CD14-positive monocyte (primary cell): Measurements from ENCODE around the gene DBX2. TPM values are rescaled to one million over a fixed set of nuclear protein-coding genes. Genes with fewer than 3 reads are reported as not detected.

ENCODE experiments used
- DNase-seq, 3 donors: peaks; one replicate each; pipeline ENCODE4 v3.0.0-alpha.2; 2011 to 2022
- H2AFZ ChIP-seq: 2 replicates; pipeline ENCODE4 v1.6.0; 2012; ENCODE audit warnings: mild to moderate bottlenecking, low read depth, low read length, inconsistent platforms; ENCODE audit not compliant: insufficient read depth, poor library complexity, severe bottlenecking
- H3K27ac ChIP-seq, 2 donors: 1 replicate in 1 of 2; 2 replicates in 1 of 2; pipeline ENCODE4 v1.5.1; 2012 to 2013; ENCODE audit warnings: low read length in 2 of 2, control low read depth in 1 of 2, inconsistent platforms in 1 of 2, low read depth in 1 of 2, mild to moderate bottlenecking in 1 of 2
- H3K27me3 ChIP-seq, 2 donors: one replicate each; pipeline versions ENCODE4 v1.6.0 to v1.6.1; 2011 to 2013; ENCODE audit warnings: low read length in 2 of 2; ENCODE audit not compliant: control insufficient read depth in 2 of 2, insufficient read depth in 2 of 2
- H3K36me3 ChIP-seq, 2 donors: replicated peaks in 1 of 2; 1 replicate in 1 of 2; 2 replicates in 1 of 2; pipeline versions ENCODE4 v1.5.1 to v1.6.1; 2012 to 2013; ENCODE audit warnings: low read length in 2 of 2, control low read depth in 1 of 2, inconsistent platforms in 1 of 2, mild to moderate bottlenecking in 1 of 2; ENCODE audit not compliant: insufficient read depth in 2 of 2, control insufficient read depth in 1 of 2
- H3K4me1 ChIP-seq, 2 donors: 1 replicate in 1 of 2; 2 replicates in 1 of 2; pipeline versions ENCODE4 v1.5.1 to v1.6.1; 2012 to 2013; ENCODE audit warnings: low read length in 2 of 2, control low read depth in 1 of 2, inconsistent platforms in 1 of 2, mild to moderate bottlenecking in 1 of 2, moderate library complexity in 1 of 2; ENCODE audit not compliant: insufficient read depth in 2 of 2, control insufficient read depth in 1 of 2
- H3K4me2 ChIP-seq: replicated peaks from 2 replicates; pipeline ENCODE3; 2012; ENCODE audit warnings: low read length, moderate library complexity, mild to moderate bottlenecking; ENCODE audit not compliant: poor library complexity, severe bottlenecking; ENCODE audit errors: extremely low read depth
- H3K4me3 ChIP-seq, 3 experiments: fragments of 200-600 bp in 1 of 3; sonication (generic) in 1 of 3; replicated peaks in 1 of 3; 1 replicate in 2 of 3; 2 replicates in 1 of 3; pipeline ENCODE4 v1.5.1; 2011 to 2013; ENCODE audit warnings: low read length in 3 of 3, mild to moderate bottlenecking in 3 of 3, control low read depth in 2 of 3, low read depth in 2 of 3, inconsistent platforms in 1 of 3, moderate library complexity in 1 of 3
- H3K79me2 ChIP-seq: 2 replicates; pipeline ENCODE4 v1.6.0; 2012; ENCODE audit warnings: mild to moderate bottlenecking, control low read depth, inconsistent platforms, low read length, moderate library complexity; ENCODE audit not compliant: insufficient read depth
- H3K9ac ChIP-seq: 2 replicates; pipeline ENCODE4 v1.6.0; 2017; ENCODE audit warnings: low read length, mild to moderate bottlenecking; ENCODE audit not compliant: insufficient read depth, poor library complexity, severe bottlenecking
- H3K9me3 ChIP-seq, 2 donors: replicated peaks in 1 of 2; 1 replicate in 1 of 2; 2 replicates in 1 of 2; pipeline versions ENCODE4 v1.5.1 to v1.6.1; 2012 to 2013; ENCODE audit warnings: low read length in 2 of 2, control low read depth in 1 of 2; ENCODE audit not compliant: control insufficient read depth in 1 of 2, insufficient read depth in 1 of 2
- H4K20me1 ChIP-seq: 2 replicates; pipeline ENCODE4 v1.6.0; 2012; ENCODE audit warnings: mild to moderate bottlenecking, low read length, control low read depth, moderate library complexity; ENCODE audit not compliant: insufficient read depth
- H3K27ac Mint-ChIP-seq, 7 donors: one replicate each; pipeline ENCODE4 v1.8.0; 2020; ENCODE audit warnings: mild to moderate bottlenecking in 7 of 7, mixed read lengths in 7 of 7, moderate library complexity in 6 of 7, inconsistent platforms in 2 of 7
- H3K27me3 Mint-ChIP-seq, 3 donors: one replicate each; pipeline ENCODE4 v1.8.0; 2021 to 2022; ENCODE audit warnings: low read depth in 3 of 3, mild to moderate bottlenecking in 3 of 3, mixed read lengths in 3 of 3, moderate library complexity in 3 of 3, inconsistent platforms in 1 of 3
- H3K36me3 Mint-ChIP-seq, 2 donors: one replicate each; pipeline ENCODE4 v1.8.0; 2020; ENCODE audit warnings: mixed read lengths in 2 of 2, inconsistent platforms in 1 of 2, mild to moderate bottlenecking in 1 of 2
- H3K4me1 Mint-ChIP-seq: one replicate; pipeline ENCODE4 v1.8.0; 2020; ENCODE audit warnings: mild to moderate bottlenecking, mixed read lengths
- H3K4me3 Mint-ChIP-seq, 2 donors: one replicate each; pipeline ENCODE4 v1.8.0; 2020; ENCODE audit warnings: mild to moderate bottlenecking in 2 of 2, mixed read lengths in 2 of 2, moderate library complexity in 1 of 2
- H3K9me3 Mint-ChIP-seq, 7 donors: one replicate each; pipeline ENCODE4 v1.8.0; 2020 to 2022; ENCODE audit warnings: mixed read lengths in 7 of 7, mild to moderate bottlenecking in 6 of 7, moderate library complexity in 6 of 7, inconsistent platforms in 2 of 7
- CTCF ChIP-seq: fragments of 200-600 bp; IDR thresholded peaks from one replicate; pipeline ENCODE4 v1.8.0; 2022; ENCODE audit warnings: antibody characterized with exemption, mild to moderate bottlenecking
- WGBS: methylation state at CpG from one replicate; pipeline ENCODE4 v1.1.5; 2013; ENCODE audit warnings: missing lambda C conversion rate; ENCODE audit not compliant: insufficient coverage; 5-methylcytosine and 5-hydroxymethylcytosine counted together
- intact Hi-C, 2 donors: fragments of 100-400 bp; cut with micrococcal nuclease; formaldehyde crosslinking; loops; one replicate each; pipeline versions ENCODE4 v1.15.0 to v1.15.1; 2023
- polyA plus RNA-seq, 3 donors: library from polyadenylated mRNA; depleted of rRNA in 1 of 3; unstranded in 2 of 3; stranded (reverse) in 1 of 3; fragments of 300-500 nt in 2 of 3; fragments of >200 nt in 1 of 3; fragmentation: Illumina TruSeq in 2 of 3; gene quantifications; 1 replicate in 2 of 3; 2 replicates in 1 of 3; pipeline ENCODE4 v1.2.3, GENCODE V29; 2012 to 2021

DBX2 gene
- polyA plus RNA-seq, 3 donors = not detected

GRCh38 chr12:45077251-45077650 is 26.4 kb upstream of the DBX2 start:
- Mint-ChIP-seq H3K27ac (no peak overlapping the region), H3K36me3 (no peaks in the 10 kb centered on the region), H3K4me3 (no peak overlapping the region), H3K27me3 (peaks cover 0 to 3% (median 0%) of the 10 kb centered on the region in 3 donors), H3K9me3 (peaks cover 0 to 3% (median 2%) of the 10 kb centered on the region in 7 donors), H3K4me1 (no peaks in the 10 kb centered on the region)
- no peaks in the 10 kb centered on the region for H4K20me1 ChIP-seq
- no peak overlapping the region for H3K4me2 ChIP-seq
- H3K27ac ChIP-seq = no peak overlapping the region
- DNase-seq = no peak
- H3K27me3 ChIP-seq = no peaks in the 10 kb centered on the region
- no peak for TF ChIP-seq CTCF
- H3K79me2 ChIP-seq = no peaks in the 10 kb centered on the region
- no peaks in the 10 kb centered on the region for H3K9me3 ChIP-seq
- H3K4me1 ChIP-seq = no peaks in the 10 kb centered on the region
- intact Hi-C loops = no loop called here
- H3K4me3 ChIP-seq = no peak overlapping the region
- no peak overlapping the region for H3K9ac ChIP-seq
- no peaks in the 10 kb centered on the region for H3K36me3 ChIP-seq
- no peak overlapping the region for H2AFZ ChIP-seq
- 100% methylated on average over 1 of the region's 2 CpGs for WGBS

- no peak overlapping the region for H3K27ac ChIP-seq
- H4K20me1 ChIP-seq = no peaks in the 10 kb centered on the region
- H3K27ac Mint-ChIP-seq = no peak overlapping the region
- 0% methylated on average over 1 of the region's 3 CpGs for WGBS
- H3K4me2 ChIP-seq = no peak overlapping the region
- no peak overlapping the region for H2AFZ ChIP-seq
- no peak overlapping the region for H3K9ac ChIP-seq
- H3K9me3 Mint-ChIP-seq = peaks cover 0 to 3% (median 3%) of the 10 kb centered on the region in 7 donors
- no peak for DNase-seq
- no peaks in the 10 kb centered on the region for H3K79me2 ChIP-seq
- no peak overlapping the region for H3K4me3 ChIP-seq
- no peak for TF ChIP-seq CTCF
- H3K4me3 Mint-ChIP-seq = no peak overlapping the region
- no peaks in the 10 kb centered on the region for H3K4me1 Mint-ChIP-seq
- H3K36me3 Mint-ChIP-seq = no peaks in the 10 kb centered on the region
- no peaks in the 10 kb centered on the region for H3K27me3 ChIP-seq
- intact Hi-C loops = no loop called here
- peaks cover 0 to 3% (median 1%) of the 10 kb centered on the region in 3 donors for H3K27me3 Mint-ChIP-seq
- no peaks in the 10 kb centered on the region for H3K4me1 ChIP-seq
- peaks cover 0 to 1% of the 10 kb centered on the region in 2 donors for H3K9me3 ChIP-seq
- no peaks in the 10 kb centered on the region for H3K36me3 ChIP-seq
Measured at GRCh38 chr12:45076417-45077026, 25.6 kb upstream of the DBX2 start.
